HCEC 1CT (cell line): ENCODE data around the gene HNRNPA0.

ENCODE experiments used
- DNase-seq: peaks from one replicate; pipeline ENCODE4 v3.0.0-alpha.2; 2017

The HNRNPA0 gene

GRCh38 chr5:137753691-137754187 lies 424 bp downstream of the HNRNPA0 start:
- peak; percentile 43 for DNase-seq

DNA sequence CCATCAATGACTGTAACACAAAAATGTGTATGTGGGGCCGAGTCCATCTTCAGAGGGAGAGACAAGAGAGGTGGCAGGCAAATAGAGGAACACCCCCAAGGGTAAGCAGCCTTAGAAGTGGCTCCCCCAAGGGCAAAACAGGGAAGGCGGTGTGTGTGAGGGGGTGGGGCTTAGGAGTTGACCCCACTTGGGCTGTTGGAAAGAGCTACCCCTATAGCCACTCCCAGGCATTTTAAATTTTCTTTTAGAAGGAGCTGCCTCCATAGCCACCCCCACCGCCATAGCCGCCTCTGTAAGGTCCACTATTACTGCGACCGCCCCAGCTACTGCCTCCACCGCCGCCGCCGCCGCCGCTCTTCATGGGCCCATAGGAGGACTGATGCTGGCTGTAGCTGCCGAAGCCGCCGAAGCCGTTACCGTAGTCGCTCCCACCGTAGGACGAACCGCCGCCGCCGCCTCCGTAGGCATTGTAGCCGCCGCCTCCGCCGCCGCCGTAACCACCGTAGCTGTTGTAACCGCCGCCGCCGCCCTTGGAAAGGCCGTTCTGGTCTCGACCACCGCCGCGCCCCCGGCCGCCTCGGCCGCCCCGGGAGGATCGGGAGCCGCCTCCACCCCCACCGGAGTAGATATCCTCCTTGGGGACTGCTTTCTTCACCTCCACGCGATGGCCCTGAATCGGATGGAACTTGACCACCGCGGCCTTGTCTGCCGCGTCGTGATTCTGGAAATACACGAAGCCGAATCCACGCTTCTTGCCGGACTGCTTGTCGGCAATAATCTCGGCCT lies 1.1 kb downstream of the HNRNPA0 start:
- DNase-seq, result peak; percentile 26

DNA sequence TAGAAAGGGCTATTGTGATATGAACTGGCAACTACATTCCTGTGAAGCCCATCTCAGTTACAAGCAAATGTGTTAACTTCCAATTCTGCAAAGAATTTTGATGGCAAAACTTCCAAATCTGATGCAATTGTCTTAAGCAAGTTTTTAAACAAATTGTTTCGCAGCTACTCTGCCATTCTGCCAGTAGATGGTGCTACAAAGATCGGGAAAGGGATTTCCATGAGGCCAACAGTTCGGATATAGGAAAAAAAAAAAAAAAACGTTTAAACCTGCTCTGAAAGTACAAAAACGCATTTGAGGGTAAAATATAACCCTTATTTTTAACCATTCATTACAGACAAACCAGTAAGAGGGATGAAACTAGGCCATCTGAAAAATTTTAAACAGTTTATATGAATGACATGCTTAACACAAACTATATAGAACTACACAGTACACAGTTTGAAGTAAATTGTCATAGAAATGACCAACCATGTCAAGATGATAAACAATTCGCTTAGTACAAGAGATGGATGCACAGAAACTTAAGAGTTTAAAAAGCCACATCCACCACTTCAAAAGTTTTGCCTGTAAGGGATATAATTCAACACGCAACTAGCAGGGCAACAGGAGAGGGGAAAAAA lies 2.2 kb downstream of the HNRNPA0 start:
- DNase-seq, result peak; percentile 72

- no peak for DNase-seq
These were observed 3.7 kb downstream of the HNRNPA0 start for GRCh38 chr5:137750436-137750835.

DNA sequence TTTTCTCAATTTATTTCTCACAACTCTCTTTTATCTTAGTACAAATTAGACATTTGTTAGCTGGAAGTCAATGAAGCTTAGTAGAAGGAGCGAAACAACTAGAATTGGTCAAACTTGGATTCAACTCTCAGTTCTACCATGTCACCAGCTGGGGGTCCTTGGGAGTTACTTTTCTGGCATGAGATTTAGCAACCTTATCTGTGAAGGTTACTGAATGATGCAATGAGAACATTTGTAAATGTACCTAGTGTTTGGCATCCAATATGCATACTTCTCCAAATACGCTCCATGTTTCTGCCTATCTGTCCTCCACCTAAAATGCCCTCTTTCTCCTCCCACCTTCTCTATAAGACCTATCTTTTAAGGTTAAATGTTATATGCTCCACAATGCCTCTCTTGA lies 6.3 kb downstream of the HNRNPA0 start:
- DNase-seq, result no peak

DNA sequence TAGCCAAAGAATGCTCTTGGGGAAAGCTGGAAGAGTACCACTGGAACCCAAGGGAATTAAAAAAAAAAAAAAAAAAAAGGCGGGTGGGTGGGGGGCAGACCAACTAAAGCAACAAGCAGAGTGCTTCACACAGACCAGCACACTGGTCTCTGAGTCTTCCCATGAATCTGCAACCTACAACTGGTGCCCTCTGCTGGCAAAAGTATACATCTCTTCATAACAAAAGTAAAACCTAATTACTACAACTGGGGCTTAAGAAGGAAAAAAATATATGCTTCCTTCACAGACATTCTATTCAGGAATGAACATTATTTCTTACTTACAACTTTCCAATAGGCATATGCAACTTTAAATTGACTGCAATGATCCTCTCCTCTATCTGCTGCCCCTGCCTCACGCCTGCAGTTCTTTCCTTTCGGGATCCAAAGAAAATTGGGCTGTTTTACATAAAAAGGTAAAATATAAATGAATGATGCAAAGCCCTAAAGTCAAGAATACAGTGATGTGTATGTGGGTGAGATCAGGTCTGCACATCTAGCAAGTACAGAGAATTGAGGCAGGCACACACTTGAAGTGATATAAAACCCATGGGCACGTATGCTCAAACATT lies 11.0 kb downstream of the HNRNPA0 start:
- DNase-seq, result peak; percentile 45

DNA sequence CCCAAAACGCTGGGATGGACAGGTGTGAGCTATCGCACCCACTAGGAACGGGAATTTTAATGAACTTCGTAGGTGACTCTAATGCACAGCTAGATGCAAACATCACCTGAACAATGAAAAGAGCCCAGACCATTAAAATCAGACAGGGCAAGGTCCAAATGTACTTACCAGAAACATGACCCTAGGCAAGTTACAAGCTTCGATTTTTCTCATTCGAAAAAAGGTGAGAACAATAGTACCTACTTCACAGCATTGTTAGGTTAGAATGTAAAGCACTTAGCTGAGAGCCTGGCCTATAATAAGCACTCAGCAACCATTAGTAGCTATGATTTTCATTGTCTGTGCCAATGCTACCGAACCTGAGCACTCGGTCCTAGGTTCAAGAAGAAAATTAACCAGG lies 12.4 kb downstream of the HNRNPA0 start:
- no peak for DNase-seq

DNA sequence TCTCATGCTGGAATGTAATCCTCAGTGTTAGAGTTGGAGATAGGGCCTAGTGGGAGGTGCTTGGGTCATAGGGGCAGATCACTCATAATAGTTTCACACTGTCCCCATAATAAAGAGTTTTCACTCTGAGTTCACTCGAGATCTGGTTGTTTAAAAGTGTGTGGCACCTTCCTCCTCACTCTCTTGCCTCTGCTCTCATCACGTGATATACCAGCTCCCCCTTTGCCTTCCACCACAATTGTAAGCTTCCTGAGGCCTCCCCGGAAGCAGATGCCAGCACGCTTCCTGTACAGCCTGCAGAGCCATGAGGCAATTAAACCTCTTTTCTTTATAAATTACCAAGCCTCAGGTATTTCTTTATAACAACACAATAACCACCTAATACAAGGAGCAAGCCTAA lies 14.4 kb downstream of the HNRNPA0 start:
- DNase-seq, result no peak

- DNase-seq, result no peak
These were observed 15.2 kb downstream of the HNRNPA0 start for GRCh38 chr5:137738947-137739346.

- DNase-seq, result no peak
These were observed 16.6 kb downstream of the HNRNPA0 start for GRCh38 chr5:137737349-137738131.

GRCh38 chr5:137736496-137736895 lies 17.7 kb downstream of the HNRNPA0 start:
- no peak for DNase-seq

GRCh38 chr5:137735555-137736284 lies 18.4 kb downstream of the HNRNPA0 start, which contains the start of gene KLHL3:
Gene KLHL3, minus strand, starts transcription at chr5:137736089. Its CDS starts 443 bp downstream, at chr5:137735646.
- DNase-seq, result no peak

DNA sequence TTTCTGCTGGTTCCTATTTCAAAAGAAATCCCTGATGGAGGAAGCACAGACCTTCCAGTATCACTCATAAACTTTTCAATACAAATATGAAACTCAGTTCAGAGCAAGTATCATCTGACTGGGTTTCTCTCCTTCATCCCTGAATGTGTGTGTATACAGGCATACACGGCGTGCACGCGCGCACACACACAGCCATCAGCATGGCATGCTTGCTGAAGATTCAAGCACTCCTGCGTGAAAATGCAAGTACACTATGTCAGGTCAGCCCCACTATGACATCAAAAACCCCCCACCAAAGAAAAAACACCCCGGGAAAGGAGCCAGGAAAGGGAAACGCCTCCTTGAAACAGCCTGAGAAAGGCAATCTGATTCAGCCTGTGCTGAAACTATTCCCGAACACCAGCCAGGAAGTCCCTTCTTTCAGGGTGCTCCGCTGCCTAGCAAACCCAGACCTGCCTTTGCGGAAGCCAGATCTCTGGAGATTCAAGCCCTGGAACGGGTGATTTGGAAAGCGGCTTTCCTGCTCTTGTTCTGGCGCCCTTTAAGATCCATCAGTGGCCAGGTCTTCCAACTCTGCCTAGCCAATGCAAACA lies 19.1 kb downstream of the HNRNPA0 start:
- DNase-seq, result no peak

GRCh38 chr5:137734331-137734730 lies 19.8 kb downstream of the HNRNPA0 start:
- DNase-seq, result no peak

DNA sequence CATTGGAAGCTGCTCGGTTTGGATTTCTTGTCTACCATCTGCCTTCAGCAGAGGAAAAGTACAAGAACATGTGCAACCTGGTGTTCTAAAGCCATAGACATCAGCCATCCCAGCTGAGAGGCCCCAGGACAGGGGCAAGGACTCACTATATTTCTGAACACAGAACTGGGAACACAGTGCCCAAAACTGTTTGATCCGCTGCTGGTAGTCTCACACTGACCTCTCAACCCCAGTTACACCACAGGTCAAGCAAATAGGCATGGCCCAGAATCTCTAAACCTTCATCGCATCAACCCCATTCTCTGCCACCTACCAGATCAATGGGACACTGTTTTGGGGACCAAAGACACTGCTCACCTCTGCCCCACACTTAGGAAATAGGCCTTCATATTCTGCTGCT lies 20.2 kb downstream of the HNRNPA0 start:
- no peak for DNase-seq

DNA sequence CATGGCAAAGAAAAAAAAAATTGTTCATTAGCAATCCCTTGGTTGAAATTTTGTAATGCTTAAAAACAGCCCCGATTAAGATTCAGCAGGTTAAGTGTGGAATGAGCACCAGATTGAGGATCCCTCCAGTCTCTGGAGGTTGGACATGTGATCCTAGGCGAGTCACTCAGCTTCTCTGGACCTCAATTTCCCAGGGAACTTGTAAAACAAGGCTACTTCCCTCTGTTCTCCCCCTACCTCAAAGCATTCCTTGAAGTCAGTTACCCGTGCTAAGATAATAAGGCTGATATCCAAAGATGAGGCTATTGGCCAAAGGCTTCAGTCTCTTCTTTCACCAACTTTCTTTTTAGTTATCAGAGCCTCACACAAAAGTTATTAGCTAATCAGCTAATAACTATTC lies 21.2 kb downstream of the HNRNPA0 start:
- no peak for DNase-seq

DNA sequence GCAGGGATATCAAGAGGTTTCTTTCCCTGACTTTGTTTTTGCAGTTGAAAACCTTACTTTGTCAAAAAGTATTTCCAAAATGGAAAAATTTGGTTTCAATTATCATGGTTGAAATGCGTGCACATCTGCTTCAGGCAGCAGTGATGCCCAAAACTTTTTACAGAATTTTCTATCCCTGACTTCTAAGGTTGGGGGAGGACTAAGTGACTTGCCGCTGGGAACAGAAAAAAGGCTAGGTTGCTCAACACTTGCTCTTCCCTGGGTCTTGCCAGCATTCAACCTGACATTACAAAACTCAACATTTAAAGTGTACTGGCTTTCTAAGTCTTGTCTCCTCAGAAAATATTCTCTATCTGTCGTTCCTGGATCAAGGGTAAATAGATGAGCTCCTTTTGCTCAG lies 23.0 kb downstream of the HNRNPA0 start:
- DNase-seq, result no peak

DNA sequence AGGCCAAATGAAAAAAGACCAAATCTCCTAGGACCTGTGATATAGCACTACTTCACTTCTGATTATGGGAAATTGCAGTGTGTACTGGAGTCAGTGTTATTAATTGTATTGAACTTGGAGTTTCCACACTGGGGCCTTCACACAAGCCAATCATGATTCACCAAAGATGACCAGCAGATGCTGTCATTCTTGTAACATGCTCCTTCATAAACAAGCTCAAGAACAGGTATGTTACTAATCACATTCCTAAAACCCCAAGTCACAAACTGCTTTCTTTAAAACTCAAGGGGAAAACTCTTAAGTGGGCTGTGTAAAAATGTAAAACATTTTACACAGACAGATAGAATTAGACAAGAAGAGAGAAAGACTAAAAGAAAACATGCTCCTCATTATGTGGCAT lies 23.8 kb downstream of the HNRNPA0 start:
- no peak for DNase-seq

DNA sequence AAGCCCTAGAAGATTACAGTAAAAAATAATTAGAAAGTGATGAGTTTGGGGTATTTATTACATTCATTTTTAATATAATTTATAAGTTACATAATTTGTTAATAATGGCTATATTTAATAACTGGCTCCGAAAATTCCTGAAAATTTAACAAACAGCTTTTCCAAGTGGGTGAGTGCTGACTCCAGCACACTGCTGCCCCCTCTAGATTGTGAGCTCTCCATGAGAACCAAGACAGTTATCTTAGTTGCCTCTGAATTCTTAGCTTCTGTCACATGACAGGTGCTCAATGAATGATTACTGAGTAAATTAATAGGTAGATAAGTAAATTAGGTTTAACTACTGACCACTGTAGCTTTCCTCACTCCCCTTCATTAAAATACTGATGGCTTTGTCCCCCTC lies 26.1 kb downstream of the HNRNPA0 start:
- DNase-seq, result no peak

- no peak for DNase-seq
These were observed 26.5 kb downstream of the HNRNPA0 start for GRCh38 chr5:137727623-137728022.

DNA sequence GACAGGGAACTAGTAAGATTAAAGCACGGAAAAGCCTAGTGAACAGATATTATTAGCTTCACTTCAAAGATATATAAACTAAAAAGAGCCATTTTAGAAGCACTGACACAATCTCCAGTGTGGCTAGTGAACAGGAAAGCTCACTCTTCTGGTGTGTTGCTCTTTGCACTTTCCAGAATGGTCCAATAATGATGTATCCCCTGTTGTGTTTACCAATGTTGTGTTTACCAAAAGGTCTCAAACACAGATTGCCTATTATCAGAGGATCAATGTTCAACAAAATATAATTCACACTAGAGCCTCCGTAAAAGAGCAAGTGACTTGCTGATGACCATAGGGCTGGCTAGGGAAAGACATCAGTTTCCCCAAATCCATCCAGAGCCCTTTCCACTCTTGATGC lies 29.9 kb downstream of the HNRNPA0 start:
- no peak for DNase-seq

DNA sequence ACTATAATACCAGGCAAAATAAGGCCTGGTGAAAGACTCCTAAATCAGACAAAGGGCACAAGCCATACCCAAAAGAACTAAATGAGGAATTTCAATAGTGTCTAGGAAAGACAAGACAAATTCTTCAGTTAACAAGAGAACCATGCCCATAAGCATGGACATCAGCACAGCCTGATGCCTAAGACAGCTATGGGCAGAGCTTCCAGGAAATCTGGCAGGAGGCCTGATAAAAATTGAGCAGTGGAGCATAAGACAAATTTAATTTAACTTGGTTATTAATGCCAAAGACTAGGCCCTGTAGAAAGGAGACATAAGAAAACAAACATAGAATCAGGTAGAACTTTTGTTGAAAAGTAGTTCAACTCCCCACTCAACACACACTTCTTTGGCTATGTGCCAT lies 35.6 kb downstream of the HNRNPA0 start:
- no peak for DNase-seq
